Left lung (tissue), 10 donors: ENCODE results near the gene ARL4D. TPM values are rescaled to one million over a fixed set of nuclear protein-coding genes. Genes with fewer than 3 reads are reported as not detected.

Experiments used
- ATAC-seq: fragments of 200-7000 bp; cut with Tn5 transposase; one replicate; pipeline ENCODE4 v1.9.1; 2020; ENCODE audit warnings: moderate library complexity
- DNase-seq, 4 donors: peaks; one replicate each; pipeline ENCODE4 v3.0.0-alpha.2; 2013 to 2020
- H3K27ac ChIP-seq, 2 donors: fragments of 200-600 bp; sonication (generic) in 1 of 2; one replicate each; pipeline versions ENCODE4 v1.5.0 to v1.8.0; 2020 to 2021
- H3K27me3 ChIP-seq, 2 donors: fragments of 200-600 bp; sonication (generic) in 1 of 2; one replicate each; pipeline versions ENCODE4 v1.5.0 to v1.8.0; 2020 to 2021
- H3K36me3 ChIP-seq, 2 donors: fragments of 200-600 bp; sonication (generic) in 1 of 2; one replicate each; pipeline versions ENCODE4 v1.5.0 to v1.8.0; 2020 to 2021
- H3K4me1 ChIP-seq, 2 donors: fragments of 200-600 bp; one replicate each; pipeline ENCODE4 v1.8.0; 2021
- H3K4me3 ChIP-seq, 2 donors: fragments of 200-600 bp; sonication (generic) in 1 of 2; one replicate each; pipeline versions ENCODE4 v1.5.0 to v1.8.0; 2020 to 2021; ENCODE audit warnings: mild to moderate bottlenecking in 1 of 2
- H3K9me3 ChIP-seq, 2 donors: fragments of 200-600 bp; sonication (generic) in 1 of 2; one replicate each; pipeline versions ENCODE4 v1.5.0 to v1.8.0; 2020 to 2021
- CTCF ChIP-seq, 2 donors: fragments of 200-600 bp; sonication (generic) in 1 of 2; IDR thresholded peaks; one replicate each; pipeline versions ENCODE4 v1.5.0 to v1.8.0; 2021; ENCODE audit warnings: antibody characterized with exemption in 2 of 2
- intact Hi-C, 2 donors: fragments of 100-400 bp; cut with DNase I; formaldehyde crosslinking; loops; one replicate each; pipeline versions ENCODE4 v1.11.2 to v1.14.2; 2022
- polyA plus RNA-seq, 6 donors: library from polyadenylated mRNA; unstranded; fragments of 120-200 nt; gene quantifications; one replicate each; pipeline ENCODE4 v1.2.1, GENCODE V29; 2013; ENCODE audit not compliant: insufficient read length in 6 of 6
- total RNA-seq, 2 donors: library from RNA; stranded (reverse); fragmentation: NEBNext Ultra II Directional; extraction: Animal tissue kit (Norgen Biotek cat#: 25700); gene quantifications; one replicate each; pipeline ENCODE4 v1.2.1, GENCODE V29; 2021
- donor health status: DM: no; HTN: yes; CAD: no.
- donor health status: DM: no; HTN: no; CAD: no.

ARL4D gene
- total and polyA plus RNA-seq, 8 donors: 5.9 to 13.0 (median 9.7) TPM

GRCh38 chr17:43377056-43377810 lies 21.6 kb upstream of the ARL4D start:
- Histone ChIP-seq H3K27me3 (no peaks in the 10 kb centered on the region), H3K27ac (no peak overlapping the region), H3K9me3 (peaks cover 0 to 22% of the 10 kb centered on the region in 2 donors), H3K4me1 (peaks cover 0 to 9% of the 10 kb centered on the region in 2 donors), H3K36me3 (no peaks in the 10 kb centered on the region), H3K4me3 (no peak overlapping the region)
- no peak for DNase-seq
- no peak for TF ChIP-seq CTCF (IDR thresholded peaks at IDR 0.05)
- ATAC-seq: peak; percentile 54
- intact Hi-C loops: no loop called here

- no peak overlapping the region for H3K4me3 ChIP-seq
- H3K4me1 ChIP-seq: no peaks in the 10 kb centered on the region
- ATAC-seq (no peak), DNase-seq (no peak)
- H3K27ac ChIP-seq: no peak overlapping the region
- intact Hi-C loops: no loop called here
- no peaks in the 10 kb centered on the region for H3K27me3 ChIP-seq
- no peaks in the 10 kb centered on the region for H3K36me3 ChIP-seq
- no peak for TF ChIP-seq CTCF (IDR thresholded peaks at IDR 0.05)
- H3K9me3 ChIP-seq: peaks cover 0 to 22% of the 10 kb centered on the region in 2 donors
Measured at GRCh38 chr17:43378766-43379165, 20.0 kb upstream of the ARL4D start.

- DNase-seq (no peak), ATAC-seq (no peak)
- Histone ChIP-seq H3K27ac (peak overlapping the region in 1 of 2 donors; percentile 18), H3K27me3 (no peaks in the 10 kb centered on the region), H3K4me1 (no peaks in the 10 kb centered on the region), H3K9me3 (peaks cover 0 to 22% of the 10 kb centered on the region in 2 donors), H3K4me3 (no peak overlapping the region), H3K36me3 (no peaks in the 10 kb centered on the region)
- no peak for TF ChIP-seq CTCF (IDR thresholded peaks at IDR 0.05)
- intact Hi-C loops: no loop called here
Measured at GRCh38 chr17:43380307-43380706, 18.5 kb upstream of the ARL4D start.

GRCh38 chr17:43381204-43381603 lies 17.6 kb upstream of the ARL4D start:
- Histone ChIP-seq H3K9me3 (peaks cover 0 to 22% of the 10 kb centered on the region in 2 donors), H3K4me3 (no peak overlapping the region), H3K27me3 (no peaks in the 10 kb centered on the region), H3K36me3 (no peaks in the 10 kb centered on the region), H3K27ac (no peak overlapping the region), H3K4me1 (no peaks in the 10 kb centered on the region)
- intact Hi-C loops: no loop called here
- no peak for TF ChIP-seq CTCF (IDR thresholded peaks at IDR 0.05)
- ATAC-seq: no peak
- DNase-seq: no peak

GRCh38 chr17:43381621-43382020 lies 17.2 kb upstream of the ARL4D start:
- Histone ChIP-seq H3K27me3 (no peaks in the 10 kb centered on the region), H3K4me1 (no peaks in the 10 kb centered on the region), H3K9me3 (peaks cover 0 to 22% of the 10 kb centered on the region in 2 donors), H3K27ac (no peak overlapping the region), H3K36me3 (no peaks in the 10 kb centered on the region), H3K4me3 (no peak overlapping the region)
- intact Hi-C loops: no loop called here
- ATAC-seq (no peak), DNase-seq (no peak)
- TF ChIP-seq CTCF (IDR thresholded peaks at IDR 0.05): no peak
